ENCODE measurements around the gene AMOTL2.

DNA sequence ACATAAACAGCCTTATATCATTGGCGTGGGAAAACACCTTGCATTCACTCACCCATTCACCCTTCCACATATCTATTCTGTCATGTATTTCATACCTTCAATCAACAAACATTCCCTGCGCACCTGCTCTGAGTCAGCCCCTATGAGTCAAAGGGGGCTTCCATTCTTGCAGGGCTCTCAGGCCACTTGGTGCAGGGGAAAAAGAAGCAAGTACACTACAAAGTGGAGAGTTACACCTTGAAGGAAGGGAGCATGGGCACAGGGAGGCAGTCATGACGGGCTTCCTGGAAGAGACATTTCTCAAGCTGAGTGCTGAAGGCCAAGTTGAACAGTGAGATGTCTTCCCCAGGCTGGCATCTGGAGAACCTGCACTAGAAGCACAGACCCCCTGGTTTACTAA lies 4.6 kb upstream of the AMOTL2 start:
- no peak for TF ChIP-seq POLR2A (IDR thresholded peaks at IDR 0.05)
- no peak for TF ChIP-seq CTCF (IDR thresholded peaks at IDR 0.05)
- no peak for TF ChIP-seq POLR2AphosphoS5 (IDR thresholded peaks at IDR 0.05)
- TF ChIP-seq EP300 (IDR thresholded peaks at IDR 0.05): no peak

Measured in gastroesophageal sphincter (tissue), 3 donors.